VCaP (cell line): ENCODE data around the gene TENM4.
"Not testable (repeated sequence)": the region's sequence is repeated elsewhere in the genome, so short reads cannot be mapped to it uniquely, and the experiment has no call there.

Source experiments
- H3K27ac ChIP-seq: fragments of 450-650 bp; 2 replicates; pipeline ENCODE4 v1.5.1; 2017
- TF ChIP-seq, protein P1 (sequence below): fragments of 450-650 bp; conservative IDR thresholded peaks from 2 replicates; pipeline ENCODE4 v1.5.1; 2017; ENCODE audit warnings: mild to moderate bottlenecking, moderate library complexity

Gene TENM4

DNA sequence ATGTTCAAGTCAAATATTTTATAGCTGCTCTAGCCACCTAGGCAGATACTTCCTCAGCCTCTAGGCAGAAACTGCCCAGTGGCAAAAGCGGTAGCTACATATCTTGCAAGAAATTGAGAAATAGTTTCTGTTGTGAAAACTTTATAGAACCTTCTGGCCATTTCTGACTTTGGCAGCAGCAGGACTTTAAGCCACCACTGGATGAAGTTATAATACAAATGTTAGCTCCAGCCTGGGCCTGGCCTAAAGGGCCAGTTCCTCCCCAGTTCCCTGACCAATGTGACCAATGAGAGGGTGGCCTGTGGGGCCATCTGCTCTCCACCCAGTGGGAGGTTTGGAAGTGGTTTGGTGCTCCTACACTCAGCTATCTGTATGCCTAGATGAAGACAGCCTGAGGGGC is 612.2 kb downstream of the TENM4 start:
- TF ChIP-seq, protein P1, sequence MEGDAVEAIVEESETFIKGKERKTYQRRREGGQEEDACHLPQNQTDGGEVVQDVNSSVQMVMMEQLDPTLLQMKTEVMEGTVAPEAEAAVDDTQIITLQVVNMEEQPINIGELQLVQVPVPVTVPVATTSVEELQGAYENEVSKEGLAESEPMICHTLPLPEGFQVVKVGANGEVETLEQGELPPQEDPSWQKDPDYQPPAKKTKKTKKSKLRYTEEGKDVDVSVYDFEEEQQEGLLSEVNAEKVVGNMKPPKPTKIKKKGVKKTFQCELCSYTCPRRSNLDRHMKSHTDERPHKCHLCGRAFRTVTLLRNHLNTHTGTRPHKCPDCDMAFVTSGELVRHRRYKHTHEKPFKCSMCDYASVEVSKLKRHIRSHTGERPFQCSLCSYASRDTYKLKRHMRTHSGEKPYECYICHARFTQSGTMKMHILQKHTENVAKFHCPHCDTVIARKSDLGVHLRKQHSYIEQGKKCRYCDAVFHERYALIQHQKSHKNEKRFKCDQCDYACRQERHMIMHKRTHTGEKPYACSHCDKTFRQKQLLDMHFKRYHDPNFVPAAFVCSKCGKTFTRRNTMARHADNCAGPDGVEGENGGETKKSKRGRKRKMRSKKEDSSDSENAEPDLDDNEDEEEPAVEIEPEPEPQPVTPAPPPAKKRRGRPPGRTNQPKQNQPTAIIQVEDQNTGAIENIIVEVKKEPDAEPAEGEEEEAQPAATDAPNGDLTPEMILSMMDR: no peak
- H3K27ac ChIP-seq: no peak overlapping the region

DNA sequence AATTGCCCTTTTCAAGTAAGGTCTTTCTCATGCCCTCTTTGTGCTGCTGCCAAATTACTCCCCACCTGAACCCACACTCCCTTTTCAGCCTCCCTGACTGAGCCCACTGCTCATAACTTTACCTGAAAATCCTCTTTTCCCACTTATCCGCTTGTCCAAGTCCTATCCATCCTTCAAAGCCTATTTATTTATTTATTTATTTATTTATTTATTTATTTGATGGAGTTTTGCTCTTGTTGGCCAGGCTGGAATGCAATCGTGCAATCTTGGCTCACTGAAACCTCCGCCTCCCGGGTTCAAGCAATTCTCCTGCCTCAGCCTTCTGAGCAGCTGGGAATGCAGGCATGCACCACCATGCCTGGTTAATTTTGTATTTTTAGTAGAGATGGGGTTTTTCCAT is 613.5 kb downstream of the TENM4 start:
- H3K27ac ChIP-seq: not testable (repeated sequence)

- TF ChIP-seq, protein P1: no peak
- H3K27ac ChIP-seq: no peak overlapping the region
These were observed 615.2 kb downstream of the TENM4 start for GRCh38 chr11:78825591-78826020.

GRCh38 chr11:78823588-78823987 is 617.2 kb downstream of the TENM4 start:
- TF ChIP-seq, protein P1: no peak

GRCh38 chr11:78822931-78823423 is 617.9 kb downstream of the TENM4 start:
- TF ChIP-seq, protein P1: no peak
- H3K27ac ChIP-seq: no peak overlapping the region

More at GRCh38 chr11:78823588-78823987, 617.2 kb downstream of the TENM4 start:
- no peak overlapping the region for H3K27ac ChIP-seq

GRCh38 chr11:78821371-78822306 is 619.2 kb downstream of the TENM4 start:
- H3K27ac ChIP-seq: no peak overlapping the region
- TF ChIP-seq, protein P1: no peak

- H3K27ac ChIP-seq: no peak overlapping the region
- TF ChIP-seq, protein P1: no peak
These were observed 620.1 kb downstream of the TENM4 start for GRCh38 chr11:78820741-78821140.

DNA sequence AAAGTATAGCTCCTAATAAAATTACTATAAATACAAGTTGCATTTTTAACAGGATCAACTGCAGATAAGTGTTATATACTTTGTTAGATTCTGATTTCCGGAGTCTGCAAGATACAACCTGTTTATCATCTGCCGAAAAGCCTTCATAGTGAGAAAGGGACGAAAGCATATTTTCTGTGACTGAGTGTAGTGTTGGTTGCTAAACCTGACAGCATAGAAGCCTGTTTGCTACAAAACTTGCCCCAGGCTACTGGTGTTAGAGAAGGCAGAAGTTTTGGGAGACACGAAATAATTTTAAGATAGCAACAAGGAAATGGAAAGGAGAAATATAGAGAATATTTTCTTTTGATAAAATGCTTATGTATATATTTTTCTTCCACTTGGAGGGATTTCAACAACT is 622.6 kb downstream of the TENM4 start:
- TF ChIP-seq, protein P1: no peak
- no peak overlapping the region for H3K27ac ChIP-seq
